Esophagus squamous epithelium (tissue), 4 donors: ENCODE measurements around the gene DNAH10.

Source experiments
- CTCF ChIP-seq, 6 experiments: fragments of 450-650 bp in 4 of 6; fragments of 200-600 bp in 2 of 6; sonication (generic) in 2 of 6; IDR thresholded peaks; one replicate each; pipeline ENCODE4 v1.5.1; 2016 to 2019; ENCODE audit warnings: antibody characterized with exemption in 6 of 6, mild to moderate bottlenecking in 4 of 6, moderate library complexity in 4 of 6
- POLR2A ChIP-seq, 4 donors: fragments of 450-650 bp; IDR thresholded peaks; one replicate each; pipeline ENCODE4 v1.6.1; 2017; ENCODE audit warnings: antibody characterized with exemption in 4 of 4, mild to moderate bottlenecking in 4 of 4, moderate library complexity in 3 of 4

- TF ChIP-seq CTCF (IDR thresholded peaks at IDR 0.05) (no peak), POLR2A (IDR thresholded peaks at IDR 0.05) (no peak)
Measured at GRCh38 chr12:123902821-123903220, 140.7 kb downstream of the DNAH10 start.
